Sigmoid colon (tissue), 7 donors: ENCODE data around the gene CARD11. TPM values are rescaled to one million over a fixed set of nuclear protein-coding genes. Genes with fewer than 3 reads are reported as not detected.
A peak's percentile ranks its signal among the peaks of the same experiment; 100 is the strongest.

Source experiments
- DNase-seq: peaks from one replicate; pipeline ENCODE4 v3.0.0-alpha.2; 2019
- H3K27ac ChIP-seq, 4 donors: fragments of 200-600 bp; sonication (generic); one replicate each; pipeline ENCODE4 v1.5.1; 2016 to 2019; ENCODE audit warnings: mild to moderate bottlenecking in 1 of 4
- H3K27me3 ChIP-seq, 3 donors: fragments of 200-600 bp; sonication (generic); one replicate each; pipeline ENCODE4 v1.5.1; 2019; ENCODE audit warnings: mild to moderate bottlenecking in 1 of 3
- H3K36me3 ChIP-seq, 4 donors: fragments of 200-600 bp; sonication (generic); one replicate each; pipeline ENCODE4 v1.5.1; 2016 to 2019
- H3K4me1 ChIP-seq, 4 donors: fragments of 200-600 bp; sonication (generic); one replicate each; pipeline ENCODE4 v1.5.1; 2017 to 2019
- H3K4me3 ChIP-seq, 4 donors: fragments of 200-600 bp; sonication (generic); one replicate each; pipeline ENCODE4 v1.5.1; 2017 to 2019; ENCODE audit warnings: mild to moderate bottlenecking in 2 of 4, moderate library complexity in 1 of 4
- H3K9me3 ChIP-seq, 4 donors: fragments of 200-600 bp in 3 of 4; sonication (generic) in 3 of 4; one replicate each; pipeline versions ENCODE4 v1.5.1 to v1.6.1; 2013 to 2019
- EP300 ChIP-seq, 4 donors: sonication (generic); formaldehyde crosslinking; IDR thresholded peaks; one replicate each; pipeline ENCODE4 v1.6.1; 2017; ENCODE audit warnings: antibody characterized with exemption in 4 of 4
- POLR2A ChIP-seq, 2 donors: fragments of 450-650 bp; IDR thresholded peaks; one replicate each; pipeline ENCODE4 v1.6.1; 2016; ENCODE audit warnings: antibody characterized with exemption in 2 of 2, mild to moderate bottlenecking in 2 of 2, moderate library complexity in 2 of 2
- POLR2AphosphoS5 ChIP-seq, 4 donors: sonication (generic); formaldehyde crosslinking; IDR thresholded peaks; one replicate each; pipeline ENCODE4 v1.6.1; 2017; ENCODE audit warnings: antibody characterized with exemption in 4 of 4
- WGBS, 2 donors: extraction: QIAGEN DNeasy Blood & Tissue Kit; methylation state at CpG; one replicate each; pipeline ENCODE4 v1.1.7; 2013; 5-methylcytosine and 5-hydroxymethylcytosine counted together
- intact Hi-C: fragments of 100-400 bp; cut with DNase I; formaldehyde crosslinking; loops from one replicate; pipeline ENCODE4 v1.15.1; 2023
- polyA plus RNA-seq, 3 donors: library from polyadenylated mRNA; stranded (reverse); fragments of 200-250 nt; gene quantifications; one replicate each; pipeline ENCODE4 v1.2.3, GENCODE V29; 2013
- total RNA-seq, 4 donors: library from RNA; depleted of rRNA; stranded (reverse); fragments of >200 nt; gene quantifications; one replicate each; pipeline ENCODE4 v1.1.0, GENCODE V29; 2016
- TF ChIP-seq, protein P1 (sequence below), 4 experiments: fragments of 450-650 bp in 3 of 4; fragments of 200-600 bp in 1 of 4; IDR thresholded peaks; one replicate each; pipeline ENCODE4 v1.5.1; 2016 to 2019; ENCODE audit warnings: antibody characterized with exemption in 4 of 4, mild to moderate bottlenecking in 3 of 4, moderate library complexity in 2 of 4
- donor health status: healthy with polysubstance abuse.
- donor health status: Bipolar disorder and iron deficiency.
- donor health status: healthy.

Gene CARD11
- total and polyA plus RNA-seq, 7 donors: 0.14 to 22.4 (median 0.66) TPM; not detected in 1

DNA sequence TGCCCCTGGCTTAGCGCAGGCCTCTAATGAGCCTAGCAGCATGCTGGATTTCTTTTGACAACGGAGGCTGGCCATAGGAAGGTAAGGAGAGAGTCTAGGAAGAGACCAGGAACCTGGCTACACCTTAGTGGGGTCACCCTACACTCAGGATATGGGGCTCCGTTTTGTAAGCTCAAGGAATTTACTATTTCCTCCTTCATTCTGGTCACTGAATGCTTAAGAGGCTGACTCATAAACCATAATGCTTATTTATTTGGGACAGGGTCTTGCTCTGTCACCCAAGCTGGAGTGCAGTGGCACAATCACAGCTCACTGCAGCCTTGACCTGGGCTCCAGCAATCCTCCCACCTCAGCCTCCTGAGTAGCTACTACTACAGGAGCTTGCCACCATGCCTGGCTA, 38.4 kb downstream of the CARD11 start:
- H3K9me3 ChIP-seq: no peaks in the 10 kb centered on the region
- H3K4me3 ChIP-seq: no peak overlapping the region
- H3K27me3 ChIP-seq: no peaks in the 10 kb centered on the region
- no peak for DNase-seq
- WGBS, 2 donors: 78 to 84% methylated on average over 3 of the region's 3 CpGs
- intact Hi-C loops: no loop called here
- TF ChIP-seq POLR2A (IDR thresholded peaks at IDR 0.05) (no peak), EP300 (IDR thresholded peaks at IDR 0.05) (no peak), POLR2AphosphoS5 (IDR thresholded peaks at IDR 0.05) (no peak)
- TF ChIP-seq, protein P1, sequence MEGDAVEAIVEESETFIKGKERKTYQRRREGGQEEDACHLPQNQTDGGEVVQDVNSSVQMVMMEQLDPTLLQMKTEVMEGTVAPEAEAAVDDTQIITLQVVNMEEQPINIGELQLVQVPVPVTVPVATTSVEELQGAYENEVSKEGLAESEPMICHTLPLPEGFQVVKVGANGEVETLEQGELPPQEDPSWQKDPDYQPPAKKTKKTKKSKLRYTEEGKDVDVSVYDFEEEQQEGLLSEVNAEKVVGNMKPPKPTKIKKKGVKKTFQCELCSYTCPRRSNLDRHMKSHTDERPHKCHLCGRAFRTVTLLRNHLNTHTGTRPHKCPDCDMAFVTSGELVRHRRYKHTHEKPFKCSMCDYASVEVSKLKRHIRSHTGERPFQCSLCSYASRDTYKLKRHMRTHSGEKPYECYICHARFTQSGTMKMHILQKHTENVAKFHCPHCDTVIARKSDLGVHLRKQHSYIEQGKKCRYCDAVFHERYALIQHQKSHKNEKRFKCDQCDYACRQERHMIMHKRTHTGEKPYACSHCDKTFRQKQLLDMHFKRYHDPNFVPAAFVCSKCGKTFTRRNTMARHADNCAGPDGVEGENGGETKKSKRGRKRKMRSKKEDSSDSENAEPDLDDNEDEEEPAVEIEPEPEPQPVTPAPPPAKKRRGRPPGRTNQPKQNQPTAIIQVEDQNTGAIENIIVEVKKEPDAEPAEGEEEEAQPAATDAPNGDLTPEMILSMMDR (IDR thresholded peaks at IDR 0.05): no peak
- no peak overlapping the region for H3K27ac ChIP-seq
- H3K36me3 ChIP-seq: no peaks in the 10 kb centered on the region
- H3K4me1 ChIP-seq: no peaks in the 10 kb centered on the region

DNA sequence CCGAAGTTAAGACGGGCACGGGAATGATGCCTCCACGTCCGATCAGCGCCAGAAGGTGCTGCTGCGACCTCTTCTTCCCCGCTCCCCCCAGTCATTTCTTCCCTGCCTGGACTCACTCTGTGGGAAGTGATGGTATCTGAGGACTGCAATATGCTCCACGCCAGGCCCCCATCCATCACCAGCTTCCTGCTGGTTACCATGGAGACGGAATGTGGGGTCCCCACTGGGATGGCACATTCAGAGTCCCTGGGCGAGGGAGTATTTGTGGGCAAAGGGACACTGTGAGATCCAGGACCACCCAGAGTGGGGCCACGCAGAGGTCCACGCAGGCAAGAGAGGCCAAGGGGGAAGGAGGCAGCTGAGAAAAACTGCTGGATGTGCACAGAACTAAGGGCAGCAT, 39.7 kb downstream of the CARD11 start:
- no peak for DNase-seq
- H3K4me3 ChIP-seq: no peak overlapping the region
- no peaks in the 10 kb centered on the region for H3K9me3 ChIP-seq
- TF ChIP-seq POLR2AphosphoS5 (IDR thresholded peaks at IDR 0.05): no peak
- TF ChIP-seq EP300 (IDR thresholded peaks at IDR 0.05): no peak
- no peak for TF ChIP-seq POLR2A (IDR thresholded peaks at IDR 0.05)
- no peaks in the 10 kb centered on the region for H3K36me3 ChIP-seq
- H3K27me3 ChIP-seq: no peaks in the 10 kb centered on the region
- H3K4me1 ChIP-seq: no peaks in the 10 kb centered on the region
- 87 to 96% methylated on average over 13 of the region's 13 CpGs for WGBS, 2 donors
- intact Hi-C loops: no loop called here
- H3K27ac ChIP-seq: no peak overlapping the region

DNA sequence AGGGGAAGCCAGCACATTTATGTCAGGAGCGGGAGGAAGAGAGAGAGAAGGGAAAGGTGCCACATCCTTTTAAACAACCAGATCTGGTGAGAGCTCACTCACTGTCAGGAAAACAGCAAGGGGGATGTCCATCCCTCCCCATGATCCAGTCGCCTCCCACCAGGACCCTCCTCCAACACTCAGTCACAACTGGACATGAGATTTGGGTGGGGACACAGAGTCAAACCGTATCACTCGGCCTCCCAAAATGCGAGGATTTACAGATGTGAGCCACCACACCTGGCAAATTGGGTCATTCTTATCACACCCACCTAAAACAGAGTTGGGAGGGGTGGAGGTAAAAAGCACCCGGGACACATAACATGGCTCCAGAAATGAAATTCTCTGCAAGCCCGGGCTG, 41.0 kb downstream of the CARD11 start:
- WGBS, 2 donors: 89 to 94% methylated on average over 7 of the region's 7 CpGs
- TF ChIP-seq EP300 (IDR thresholded peaks at IDR 0.05) (no peak), POLR2A (IDR thresholded peaks at IDR 0.05) (no peak)
- TF ChIP-seq, protein P1 (IDR thresholded peaks at IDR 0.05): no peak
- Histone ChIP-seq H3K27me3 (no peaks in the 10 kb centered on the region), H3K4me1 (no peaks in the 10 kb centered on the region), H3K27ac (no peak overlapping the region), H3K4me3 (no peak overlapping the region), H3K9me3 (no peaks in the 10 kb centered on the region), H3K36me3 (no peaks in the 10 kb centered on the region)
- intact Hi-C loops: no loop called here
- peak; percentile 29 for DNase-seq

DNA sequence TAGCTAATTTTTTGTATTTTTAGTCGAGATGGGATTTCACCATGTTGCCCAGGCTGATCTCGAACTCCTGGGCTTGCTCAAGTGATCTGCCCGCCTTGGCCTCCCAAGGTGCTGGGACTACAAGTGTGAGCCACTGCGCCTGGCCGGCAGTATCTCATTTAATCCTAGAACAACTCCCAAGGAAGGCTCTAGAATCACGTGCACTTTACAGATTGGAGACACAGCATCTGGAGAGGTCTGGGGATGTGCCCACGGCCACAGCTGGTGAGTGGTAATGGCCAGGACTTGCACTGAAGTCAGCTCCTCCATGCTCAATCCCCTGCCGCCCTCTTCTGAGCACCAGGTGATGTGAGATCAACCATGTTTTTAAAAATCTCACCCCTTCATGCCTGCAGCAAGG, 43.1 kb downstream of the CARD11 start:
- intact Hi-C loops: no loop called here
- no peaks in the 10 kb centered on the region for H3K36me3 ChIP-seq
- no peaks in the 10 kb centered on the region for H3K27me3 ChIP-seq
- H3K9me3 ChIP-seq: no peaks in the 10 kb centered on the region
- whole genome bisulfite sequencing, 2 donors: 90 to 94% methylated on average over 8 of the region's 8 CpGs
- H3K4me1 ChIP-seq: no peaks in the 10 kb centered on the region
- TF ChIP-seq, protein P1 (IDR thresholded peaks at IDR 0.05): no peak
- TF ChIP-seq POLR2A (IDR thresholded peaks at IDR 0.05) (no peak), POLR2AphosphoS5 (IDR thresholded peaks at IDR 0.05) (no peak), EP300 (IDR thresholded peaks at IDR 0.05) (no peak)
- H3K4me3 ChIP-seq: no peak overlapping the region
- DNase-seq: peak; percentile 25
- H3K27ac ChIP-seq: no peak overlapping the region

DNA sequence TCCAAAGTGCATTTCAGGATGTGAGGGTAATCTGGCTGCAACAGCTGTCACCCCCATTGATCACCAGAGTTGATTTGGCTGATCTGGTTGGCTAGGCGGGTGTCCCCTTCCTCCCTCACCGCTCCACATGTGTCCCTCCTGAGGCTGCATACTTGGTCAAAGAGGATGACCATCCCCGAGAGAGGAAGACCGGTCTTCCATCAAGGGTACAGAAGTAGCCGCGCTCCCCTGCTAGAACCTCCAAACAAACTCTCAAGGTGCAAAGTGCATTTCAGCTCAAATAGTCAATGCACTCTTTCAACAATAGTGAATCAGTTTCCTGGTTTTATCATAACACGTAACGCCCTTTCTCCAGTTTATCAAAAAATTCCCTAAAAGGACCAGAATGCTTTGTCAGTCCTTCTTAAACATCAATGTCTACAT, 44.6 kb downstream of the CARD11 start:
- intact Hi-C loops: no loop called here
- no peaks in the 10 kb centered on the region for H3K27me3 ChIP-seq
- peak; percentile 13 for DNase-seq
- no peaks in the 10 kb centered on the region for H3K4me1 ChIP-seq
- 31 to 79% methylated on average over 8 of the region's 8 CpGs for WGBS, 2 donors
- H3K9me3 ChIP-seq: no peaks in the 10 kb centered on the region
- H3K4me3 ChIP-seq: no peak overlapping the region
- TF ChIP-seq EP300 (IDR thresholded peaks at IDR 0.05): no peak
- TF ChIP-seq, protein P1 (IDR thresholded peaks at IDR 0.05): no peak
- no peak for TF ChIP-seq POLR2A (IDR thresholded peaks at IDR 0.05)
- TF ChIP-seq POLR2AphosphoS5 (IDR thresholded peaks at IDR 0.05): no peak
- no peaks in the 10 kb centered on the region for H3K36me3 ChIP-seq
- no peak overlapping the region for H3K27ac ChIP-seq
